Tibial artery (tissue), 4 donors: ENCODE results near the gene ACVR1.

Experiments
- DNase-seq, 2 donors: peaks; one replicate each; pipeline ENCODE4 v3.0.0-alpha.2; 2019
- H3K27ac ChIP-seq, 2 donors: fragments of 200-600 bp; sonication (generic) in 1 of 2; 1 replicate in 1 of 2; 2 replicates in 1 of 2; pipeline ENCODE4 v1.5.1; 2018 to 2019; ENCODE audit warnings: mild to moderate bottlenecking in 1 of 2
- H3K27me3 ChIP-seq, 2 donors: fragments of 200-600 bp; sonication (generic) in 1 of 2; one replicate each; pipeline versions ENCODE4 v1.5.1 to v1.6.0; 2016 to 2019
- H3K36me3 ChIP-seq, 3 donors: fragments of 200-600 bp; sonication (generic) in 2 of 3; one replicate each; pipeline ENCODE4 v1.5.1; 2016 to 2019; ENCODE audit warnings: mild to moderate bottlenecking in 2 of 3
- H3K4me1 ChIP-seq, 4 donors: fragments of 200-600 bp; sonication (generic) in 2 of 4; 1 replicate in 3 of 4; 2 replicates in 1 of 4; pipeline ENCODE4 v1.5.1; 2016 to 2019
- H3K4me3 ChIP-seq, 2 donors: fragments of 200-600 bp; sonication (generic) in 1 of 2; 1 replicate in 1 of 2; 2 replicates in 1 of 2; pipeline ENCODE4 v1.5.1; 2018 to 2019; ENCODE audit warnings: mild to moderate bottlenecking in 2 of 2
- H3K9me3 ChIP-seq, 3 donors: fragments of 200-600 bp; sonication (generic) in 1 of 3; one replicate each; pipeline ENCODE4 v1.5.1; 2016 to 2019
- CTCF ChIP-seq, 2 experiments: fragments of 200-600 bp in 1 of 2; fragments of 450-650 bp in 1 of 2; IDR thresholded peaks; one replicate each; pipeline ENCODE4 v1.5.1; 2017 to 2019; ENCODE audit warnings: antibody characterized with exemption in 2 of 2, mild to moderate bottlenecking in 1 of 2, moderate library complexity in 1 of 2
- intact Hi-C: fragments of 100-400 bp; cut with DNase I; formaldehyde crosslinking; loops from one replicate; pipeline ENCODE4 v1.15.0; 2023; ENCODE audit warnings: low total_unique reads

Gene ACVR1

GRCh38 chr2:157876066-157876785 is at the start of gene ACVR1:
TSS of gene ACVR1 (minus strand) at chr2:157876330. CDS start at chr2:157799493, 76,837 bp downstream.
- H3K27me3 ChIP-seq, result no peaks in the 10 kb centered on the region
- DNase-seq, result peak; percentile 98
- H3K4me3 ChIP-seq, result peak within 1 kb of the TSS; percentile 81 to 94
- H3K4me1 ChIP-seq, result peaks cover 0 to 35% (median 22%) of the 10 kb centered on the region in 4 donors
- intact Hi-C loops, result loop anchor here (5.0 kb wide), 2 partner anchors 34 to 89 kb away; no protein-coding TSS in a partner anchor
- peak in 1 of 2 experiments; percentile 70 for TF ChIP-seq CTCF (IDR thresholded peaks at IDR 0.05)
- no peaks in the 10 kb centered on the region for H3K36me3 ChIP-seq
- peak within 1 kb of the TSS; percentile 88 to 96 for H3K27ac ChIP-seq
- H3K9me3 ChIP-seq, result no peaks in the 10 kb centered on the region

GRCh38 chr2:157925071-157925470 is 48.9 kb upstream of the ACVR1 start:
- H3K4me1 ChIP-seq, result no peaks in the 10 kb centered on the region
- H3K36me3 ChIP-seq, result no peaks in the 10 kb centered on the region
- no peaks in the 10 kb centered on the region for H3K9me3 ChIP-seq
- intact Hi-C loops, result no loop called here
- H3K27me3 ChIP-seq, result no peaks in the 10 kb centered on the region
- no peak for TF ChIP-seq CTCF (IDR thresholded peaks at IDR 0.05)
- H3K4me3 ChIP-seq, result no peak overlapping the region
- no peak for DNase-seq
- H3K27ac ChIP-seq, result no peak overlapping the region

- intact Hi-C loops, result no loop called here
- no peaks in the 10 kb centered on the region for H3K4me1 ChIP-seq
- no peak for DNase-seq
- no peaks in the 10 kb centered on the region for H3K9me3 ChIP-seq
- TF ChIP-seq CTCF (IDR thresholded peaks at IDR 0.05), result no peak
- no peaks in the 10 kb centered on the region for H3K27me3 ChIP-seq
- H3K27ac ChIP-seq, result no peak overlapping the region
- no peak overlapping the region for H3K4me3 ChIP-seq
- H3K36me3 ChIP-seq, result no peaks in the 10 kb centered on the region
Measured at GRCh38 chr2:157923598-157924217, 47.6 kb upstream of the ACVR1 start.

- intact Hi-C loops, result no loop called here
- H3K9me3 ChIP-seq, result no peaks in the 10 kb centered on the region
- H3K27ac ChIP-seq, result no peak overlapping the region
- no peak for TF ChIP-seq CTCF (IDR thresholded peaks at IDR 0.05)
- H3K36me3 ChIP-seq, result no peaks in the 10 kb centered on the region
- no peaks in the 10 kb centered on the region for H3K27me3 ChIP-seq
- DNase-seq, result no peak
- no peaks in the 10 kb centered on the region for H3K4me1 ChIP-seq
- no peak overlapping the region for H3K4me3 ChIP-seq
Measured at GRCh38 chr2:157922815-157923214, 46.7 kb upstream of the ACVR1 start.

GRCh38 chr2:157922336-157922735 is 46.2 kb upstream of the ACVR1 start:
- no peaks in the 10 kb centered on the region for H3K9me3 ChIP-seq
- no peak for TF ChIP-seq CTCF (IDR thresholded peaks at IDR 0.05)
- no peak for DNase-seq
- H3K27ac ChIP-seq, result no peak overlapping the region
- H3K27me3 ChIP-seq, result no peaks in the 10 kb centered on the region
- no peaks in the 10 kb centered on the region for H3K4me1 ChIP-seq
- no peak overlapping the region for H3K4me3 ChIP-seq
- intact Hi-C loops, result no loop called here
- no peaks in the 10 kb centered on the region for H3K36me3 ChIP-seq
